K562 (cell line): ENCODE data around the gene CARMIL1. TPM values are rescaled to one million over a fixed set of nuclear protein-coding genes. Genes with fewer than 3 reads are reported as not detected.

ENCODE experiments used
- ATAC-seq: fragments of 200-7000 bp; cut with Tn5 transposase; 3 replicates; pipeline ENCODE4 v1.9.1; 2020; ENCODE audit warnings: moderate library complexity
- BruUV-seq: library from RNA; stranded (reverse); fragments of 400-500 nt; replicated peaks from 2 replicates; lab custom pipeline; 2021; lab: Mats Ljungman, UMichigan
- CTCF ChIA-PET: fragments of 300-600 bp; formaldehyde crosslinking; extraction: SDS; loops from one replicate; lab custom pipeline; 2021; ENCODE audit warnings: low intra/inter-chr PET ratio; lab: Yijun Ruan, JAX
- POLR2A ChIA-PET: fragments of 300-600, 350-650 bp; sonication (Branson Sonifier 250); formaldehyde crosslinking; extraction: SDS; loops from one replicate; lab custom pipeline; 2021; ENCODE audit warnings: antibody characterized with exemption, inconsistent platforms; lab: Yijun Ruan, JAX
- DNase-seq, 4 experiments: peaks; one replicate each; pipeline versions ENCODE4 v3.0.0 to v3.0.0-alpha.2; 2011 to 2018; ENCODE audit warnings: low spot score in 3 of 4, mixed read lengths in 3 of 4; ENCODE audit errors: extremely low read depth in 1 of 4
- FAIRE-seq: peaks from 2 replicates; lab custom pipeline; 2011; peaks lifted over from hg19 to GRCh38; lab: Jason Lieb, UNC
- H2AFZ ChIP-seq: 2 replicates; pipeline ENCODE4 v1.6.0; 2011; ENCODE audit warnings: low read depth, low read length, control low read depth, inconsistent platforms
- H3K27ac ChIP-seq: fragments of 200-600 bp; 3 replicates; pipeline ENCODE4 v1.8.0; 2011; ENCODE audit warnings: low read depth, mild to moderate bottlenecking, control low read depth, inconsistent platforms, low read length, moderate library complexity, mixed read lengths; ENCODE audit errors: extremely low read depth
- H3K27me3 ChIP-seq, 2 experiments: fragments of 300-600 bp in 1 of 2; 2 replicates in 1 of 2; 3 replicates in 1 of 2; pipeline versions ENCODE4 v1.6.0 to v1.8.0; 2011; ENCODE audit warnings: inconsistent platforms in 2 of 2, low read length in 2 of 2, mild to moderate bottlenecking in 1 of 2, mixed read lengths in 1 of 2, moderate library complexity in 1 of 2; ENCODE audit not compliant: control insufficient read depth in 2 of 2, insufficient read depth in 2 of 2
- H3K36me3 ChIP-seq: fragments of 300-600 bp; 3 replicates; pipeline ENCODE4 v1.8.0; 2011; ENCODE audit warnings: mild to moderate bottlenecking, low read length, inconsistent platforms; ENCODE audit not compliant: control insufficient read depth, insufficient read depth
- H3K4me1 ChIP-seq, 2 experiments: fragments of 200-600 bp in 1 of 2; replicated peaks in 1 of 2; 2 replicates in 1 of 2; 3 replicates in 1 of 2; pipeline versions ENCODE4 v1.5.1 to v1.8.0; 2011; ENCODE audit warnings: inconsistent platforms in 2 of 2, low read length in 2 of 2, mild to moderate bottlenecking in 1 of 2, mixed read lengths in 1 of 2, moderate library complexity in 1 of 2; ENCODE audit not compliant: control insufficient read depth in 2 of 2, insufficient read depth in 2 of 2
- H3K4me2 ChIP-seq: 2 replicates; pipeline ENCODE4 v1.6.1; 2011; ENCODE audit warnings: low read length, control low read depth, inconsistent platforms, mixed read lengths; ENCODE audit not compliant: insufficient read depth
- H3K4me3 ChIP-seq: fragments of 200-600 bp; sonication (generic), shearing (Covaris generic); 2 replicates; pipeline ENCODE4 v1.5.1; 2016; ENCODE audit warnings: control low read depth, inconsistent platforms
- H3K79me2 ChIP-seq: fragments of 200-600 bp; 3 replicates; pipeline ENCODE4 v1.8.0; 2011; ENCODE audit warnings: low read length, inconsistent platforms; ENCODE audit not compliant: control insufficient read depth, insufficient read depth
- H3K9ac ChIP-seq, 2 experiments: 2 replicates each; pipeline versions ENCODE4 v1.6.0 to v1.6.1; 2011; ENCODE audit warnings: low read depth in 2 of 2, low read length in 2 of 2, control low read depth in 1 of 2, inconsistent platforms in 1 of 2, mild to moderate bottlenecking in 1 of 2, mixed read lengths in 1 of 2; ENCODE audit not compliant: insufficient read depth in 1 of 2
- H3K9me1 ChIP-seq: one replicate; pipeline ENCODE4 v1.6.0; 2011; ENCODE audit warnings: inconsistent platforms, mild to moderate bottlenecking, low read length, moderate library complexity; ENCODE audit not compliant: control insufficient read depth, insufficient read depth
- H3K9me3 ChIP-seq: replicated peaks from 2 replicates; pipeline ENCODE4 v1.5.1; 2011; ENCODE audit warnings: low read depth, low read length, inconsistent platforms; ENCODE audit not compliant: control insufficient read depth, insufficient read depth
- H4K20me1 ChIP-seq: replicated peaks from 2 replicates; pipeline ENCODE4 v1.6.1; 2011; ENCODE audit warnings: low read length, inconsistent platforms, mixed read lengths; ENCODE audit not compliant: control insufficient read depth, insufficient read depth
- ETS2 ChIP-seq: IDR thresholded peaks from 2 replicates; pipeline ENCODE4 v1.6.1; 2016; ENCODE audit warnings: borderline replicate concordance, missing genetic modification characterization, mild to moderate bottlenecking, moderate library complexity, missing compliant biosample characterization; ENCODE audit not compliant: poor library complexity, severe bottlenecking
- MEF2A ChIP-seq: IDR thresholded peaks from 2 replicates; pipeline ENCODE4 v1.6.1; 2011; ENCODE audit warnings: low read depth, mild to moderate bottlenecking, low read length, moderate library complexity; ENCODE audit not compliant: control insufficient read depth
- PHB ChIP-seq: fragments of 250-450 bp; sonication (Bioruptor Pico); IDR thresholded peaks from 2 replicates; pipeline ENCODE4 v1.5.0; 2021
- PKNOX1 ChIP-seq: fragments of 450-650 bp; IDR thresholded peaks from 2 replicates; pipeline ENCODE4 v1.6.1; 2016
- TCF15 ChIP-seq: fragments of 250-450 bp; sonication (Bioruptor Pico); IDR thresholded peaks from 2 replicates; pipeline ENCODE4 v1.8.0; 2022; ENCODE audit warnings: moderate library complexity, mild to moderate bottlenecking, inconsistent platforms
- ZNF316 ChIP-seq: fragments of 450-650 bp; IDR thresholded peaks from 2 replicates; pipeline ENCODE4 v1.6.1; 2016
- WGBS: fragments of 100-300 bp; shearing (Covaris generic); methylation state at CpG from one replicate; pipeline ENCODE4 v1.1.6; 2016; ENCODE audit warnings: low coverage, mixed read lengths; ENCODE audit not compliant: insufficient coverage; ENCODE audit errors: missing lambda C conversion rate; 5-methylcytosine and 5-hydroxymethylcytosine counted together
- in situ Hi-C: fragments of 300-500 bp; cut with MboI; formaldehyde crosslinking; loops from 4 replicates; pipeline ENCODE4 v1.15.0; 2018; ENCODE audit warnings: inconsistent platforms, mixed read lengths
- intact Hi-C: fragments of 100-400 bp; cut with micrococcal nuclease; formaldehyde crosslinking; loops from 2 replicates; pipeline ENCODE4 v1.14.2; 2022
- polyA plus RNA-seq, 8 experiments: library from polyadenylated mRNA; depleted of rRNA in 4 of 8; stranded (reverse) in 5 of 8; unstranded in 3 of 8; fragments of >200 nt; fragmentation: Nextera tagmentation in 2 of 8; fragmentation: Illumina TruSeq in 1 of 8; extraction: Ambion mirVana in 2 of 8; extraction: Trizol in 1 of 8; gene quantifications; 2 replicates each; pipeline versions ENCODE4 v1.2.1 to v1.2.3, GENCODE V29; 2011 to 2014; ENCODE audit warnings: inconsistent platforms in 1 of 8, missing spikeins in 1 of 8
- total RNA-seq, 7 experiments: library from RNA; depleted of rRNA in 6 of 7; stranded (reverse); fragments of >200 nt in 6 of 7; fragmentation: Illumina TruSeq in 2 of 7; extraction: Trizol in 2 of 7; gene quantifications; 2 replicates each; pipeline versions ENCODE4 v1.2.1 to v1.2.3, GENCODE V29; 2011 to 2021; ENCODE audit warnings: low replicate concordance in 1 of 7

The CARMIL1 gene
- total and polyA plus RNA-seq, 9 of the 15 experiments (the other 6 are each of a cell fraction or from before 2014, with no cell fraction given): 0.04 to 0.32 (median 0.10) TPM; not detected in 1

- no peak for FAIRE-seq
- POLR2A ChIA-PET: interaction anchor here (1.4 kb wide), 1 partner anchor 13 kb away, joined by 3 read pairs; no protein-coding TSS in a partner anchor
These were observed 156.3 kb downstream of the CARMIL1 start for GRCh38 chr6:25435416-25435985.

GRCh38 chr6:25436760-25437159, 157.6 kb downstream of the CARMIL1 start:
- H3K79me2 ChIP-seq: no peaks in the 10 kb centered on the region
- no TSS peak for BruUV-seq
- TF ChIP-seq PKNOX1: no peak
- TF ChIP-seq ETS2 (tag): no peak
- TF ChIP-seq, all 486 proteins: peak for 0
- Histone ChIP-seq H3K4me1 (no peaks in the 10 kb centered on the region), H3K27ac (no peak overlapping the region), H3K9me1 (no peaks in the 10 kb centered on the region), H3K4me3 (no peak overlapping the region), H3K9ac (no peak overlapping the region), H3K36me3 (no peaks in the 10 kb centered on the region), H3K4me2 (no peak overlapping the region), H3K27me3 (peaks cover 0 to 7% of the 10 kb centered on the region in 2 experiments; a peak in 2 of 5 replicates), H2AFZ (no peak overlapping the region), H4K20me1 (no peaks in the 10 kb centered on the region), H3K9me3 (no peaks in the 10 kb centered on the region)
- CTCF ChIA-PET: no interaction called here
- ATAC-seq (no peak), FAIRE-seq (no peak), DNase-seq (no peak)
- in situ Hi-C loops (no loop called here), intact Hi-C loops (no loop called here)
- POLR2A ChIA-PET: interaction anchor here (1.1 to 1.4 kb wide), 2 partner anchors 11 kb away, joined by 3 to 6 read pairs; no protein-coding TSS in a partner anchor
- 0% methylated on average over 4 of the region's 4 CpGs for WGBS

More at GRCh38 chr6:25435416-25435985, 156.3 kb downstream of the CARMIL1 start:
- H3K4me1 ChIP-seq: no peaks in the 10 kb centered on the region
- DNase-seq: no peak
- no peak overlapping the region for H3K4me2 ChIP-seq
- H3K9me3 ChIP-seq: no peaks in the 10 kb centered on the region
- 0% methylated on average over 6 of the region's 6 CpGs for WGBS
- CTCF ChIA-PET: interaction anchor here (0.6 kb wide), 1 partner anchor 367 kb away, joined by 3 read pairs; no protein-coding TSS in a partner anchor
- H4K20me1 ChIP-seq: no peaks in the 10 kb centered on the region
- no peak overlapping the region for H2AFZ ChIP-seq
- no TSS peak for BruUV-seq
- no peaks in the 10 kb centered on the region for H3K79me2 ChIP-seq
- no peak overlapping the region for H3K9ac ChIP-seq
- intact Hi-C loops (no loop called here), in situ Hi-C loops (no loop called here)
- TF ChIP-seq PHB: no peak
- no peak for TF ChIP-seq TCF15 (CRISPR knock-in tag)
- no peak for TF ChIP-seq ZNF316
- TF ChIP-seq MEF2A: no peak
- H3K9me1 ChIP-seq: no peaks in the 10 kb centered on the region
- H3K27ac ChIP-seq: no peak overlapping the region
- no peaks in the 10 kb centered on the region for H3K36me3 ChIP-seq
- no peak overlapping the region for H3K4me3 ChIP-seq
- peaks cover 0 to 7% of the 10 kb centered on the region in 2 experiments; a peak in 2 of 5 replicates for H3K27me3 ChIP-seq
- no peak for ATAC-seq
